AG09319 (cell line): ENCODE data around the gene ARL4D.

Experiments used
- DNase-seq: peaks from one replicate; pipeline ENCODE4 v3.0.0-alpha.2; 2010; ENCODE audit warnings: low read depth; ENCODE audit errors: extremely low read depth
- TF ChIP-seq, protein P1 (sequence below): IDR thresholded peaks from 2 replicates; pipeline ENCODE4 v1.5.1; 2011; ENCODE audit warnings: low read depth, mild to moderate bottlenecking, inconsistent platforms, low read length, moderate library complexity

The ARL4D gene, protein sequence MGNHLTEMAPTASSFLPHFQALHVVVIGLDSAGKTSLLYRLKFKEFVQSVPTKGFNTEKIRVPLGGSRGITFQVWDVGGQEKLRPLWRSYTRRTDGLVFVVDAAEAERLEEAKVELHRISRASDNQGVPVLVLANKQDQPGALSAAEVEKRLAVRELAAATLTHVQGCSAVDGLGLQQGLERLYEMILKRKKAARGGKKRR

DNA sequence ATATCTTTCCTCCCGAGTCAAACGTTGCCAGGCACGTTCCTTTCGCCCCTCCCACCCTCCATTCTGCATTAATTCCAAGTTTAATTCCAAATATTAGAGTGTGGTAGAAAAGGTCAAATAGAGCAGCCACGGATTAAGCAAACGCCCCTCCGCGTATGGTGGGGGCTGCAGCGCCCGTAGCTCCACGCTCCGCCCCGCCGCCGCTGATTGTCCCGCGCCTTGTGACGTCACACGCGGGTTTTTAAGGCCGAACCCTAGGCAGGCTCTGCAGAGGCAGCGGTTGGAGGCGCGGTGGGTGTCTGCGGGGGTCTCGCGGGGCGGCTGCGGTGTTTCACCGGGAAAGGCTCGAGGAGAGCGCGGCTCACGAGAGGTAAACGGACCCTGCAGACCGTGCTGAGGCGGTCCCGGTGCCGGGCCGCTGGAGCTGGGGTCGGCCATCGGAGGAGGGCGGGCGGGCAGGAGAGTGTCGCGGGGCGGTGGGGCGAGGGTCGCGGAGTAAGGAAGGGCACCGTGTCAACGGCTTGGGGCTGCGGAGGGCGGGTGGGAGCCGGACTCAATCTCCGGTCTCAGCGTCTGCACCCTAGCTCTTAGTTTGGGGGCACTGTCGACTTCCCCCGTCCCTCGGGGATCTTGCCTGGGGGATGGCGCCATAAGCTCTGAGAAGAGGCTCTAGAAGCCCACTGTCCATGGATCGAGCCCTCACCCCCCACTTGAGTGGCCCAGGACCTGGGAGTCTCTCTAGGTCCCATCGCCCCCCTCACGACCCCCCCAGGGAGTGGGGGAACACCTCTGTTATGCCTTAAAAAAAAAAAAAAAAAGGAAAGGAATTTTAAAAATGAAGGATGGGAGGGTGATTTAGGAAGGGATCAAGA is at the start of gene ARL4D:
Gene ARL4D (plus strand): TSS at position 270 of the 872 bp plus-strand sequence. CDS start 740 bp downstream, outside the sequence.
- no peak for DNase-seq
- TF ChIP-seq, protein P1, sequence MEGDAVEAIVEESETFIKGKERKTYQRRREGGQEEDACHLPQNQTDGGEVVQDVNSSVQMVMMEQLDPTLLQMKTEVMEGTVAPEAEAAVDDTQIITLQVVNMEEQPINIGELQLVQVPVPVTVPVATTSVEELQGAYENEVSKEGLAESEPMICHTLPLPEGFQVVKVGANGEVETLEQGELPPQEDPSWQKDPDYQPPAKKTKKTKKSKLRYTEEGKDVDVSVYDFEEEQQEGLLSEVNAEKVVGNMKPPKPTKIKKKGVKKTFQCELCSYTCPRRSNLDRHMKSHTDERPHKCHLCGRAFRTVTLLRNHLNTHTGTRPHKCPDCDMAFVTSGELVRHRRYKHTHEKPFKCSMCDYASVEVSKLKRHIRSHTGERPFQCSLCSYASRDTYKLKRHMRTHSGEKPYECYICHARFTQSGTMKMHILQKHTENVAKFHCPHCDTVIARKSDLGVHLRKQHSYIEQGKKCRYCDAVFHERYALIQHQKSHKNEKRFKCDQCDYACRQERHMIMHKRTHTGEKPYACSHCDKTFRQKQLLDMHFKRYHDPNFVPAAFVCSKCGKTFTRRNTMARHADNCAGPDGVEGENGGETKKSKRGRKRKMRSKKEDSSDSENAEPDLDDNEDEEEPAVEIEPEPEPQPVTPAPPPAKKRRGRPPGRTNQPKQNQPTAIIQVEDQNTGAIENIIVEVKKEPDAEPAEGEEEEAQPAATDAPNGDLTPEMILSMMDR = no peak

DNA sequence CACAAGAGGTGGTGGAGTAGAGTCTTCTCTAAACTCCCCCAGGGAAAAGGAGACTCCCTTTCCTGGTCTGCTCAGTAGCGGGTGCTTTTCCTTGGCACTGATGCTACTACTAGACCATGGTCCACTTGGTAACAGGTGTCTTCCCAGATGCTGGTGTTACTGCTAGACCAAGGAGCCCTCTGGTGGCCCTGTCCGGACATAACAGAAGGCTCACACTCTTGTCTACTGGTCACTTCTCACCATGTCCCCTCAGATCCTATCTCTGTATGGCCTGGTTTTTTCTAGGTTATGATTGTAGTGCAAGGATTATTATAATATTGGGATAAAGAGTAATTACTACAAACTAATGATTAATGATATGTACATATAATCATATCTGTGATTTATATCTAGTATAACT is 49.7 kb upstream of the ARL4D start:
- TF ChIP-seq, protein P1 = no peak
- DNase-seq = no peak

DNA sequence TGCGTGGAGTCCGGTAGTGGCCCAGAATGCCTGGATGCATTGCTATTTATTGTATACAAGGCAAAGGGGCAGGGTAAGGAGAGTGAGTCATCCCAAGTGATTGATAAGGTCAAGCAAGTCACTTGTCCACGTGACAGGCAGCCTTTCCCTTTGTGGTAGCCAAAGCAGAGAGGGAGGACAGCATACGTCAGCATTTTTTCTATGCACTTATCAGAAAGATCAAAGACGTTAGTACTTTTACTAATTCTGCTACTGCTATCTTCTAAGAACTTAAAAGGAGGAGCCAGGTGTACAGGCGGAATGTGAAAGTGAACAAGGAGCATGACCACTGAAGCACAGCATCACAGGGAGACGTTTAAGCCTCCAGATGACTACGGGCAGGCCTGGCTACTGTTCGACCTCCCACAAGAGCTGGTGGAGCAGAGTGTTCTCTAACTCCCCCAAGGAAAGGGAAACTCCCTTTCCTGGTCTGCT is 47.9 kb upstream of the ARL4D start:
- DNase-seq = no peak
- TF ChIP-seq, protein P1 = no peak

DNA sequence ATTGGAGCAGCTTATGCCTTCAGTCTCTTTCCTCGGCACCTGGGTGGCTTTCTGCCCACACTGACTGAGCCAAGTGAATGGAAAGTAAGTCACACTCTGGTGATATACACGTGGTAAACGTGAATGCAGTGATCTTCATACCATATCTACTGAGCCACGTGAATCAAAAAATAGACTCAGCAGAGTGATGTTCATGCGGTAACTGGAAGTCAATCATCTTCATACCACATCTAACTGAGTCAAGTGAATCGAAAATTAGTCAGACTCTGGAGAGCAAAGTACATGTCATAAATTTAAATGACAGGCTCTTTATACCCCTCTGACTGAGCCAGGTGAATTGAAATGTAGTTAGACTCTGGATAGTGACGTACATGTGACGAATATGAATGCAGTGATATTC is 47.1 kb upstream of the ARL4D start:
- TF ChIP-seq, protein P1 = no peak
- DNase-seq = no peak

DNA sequence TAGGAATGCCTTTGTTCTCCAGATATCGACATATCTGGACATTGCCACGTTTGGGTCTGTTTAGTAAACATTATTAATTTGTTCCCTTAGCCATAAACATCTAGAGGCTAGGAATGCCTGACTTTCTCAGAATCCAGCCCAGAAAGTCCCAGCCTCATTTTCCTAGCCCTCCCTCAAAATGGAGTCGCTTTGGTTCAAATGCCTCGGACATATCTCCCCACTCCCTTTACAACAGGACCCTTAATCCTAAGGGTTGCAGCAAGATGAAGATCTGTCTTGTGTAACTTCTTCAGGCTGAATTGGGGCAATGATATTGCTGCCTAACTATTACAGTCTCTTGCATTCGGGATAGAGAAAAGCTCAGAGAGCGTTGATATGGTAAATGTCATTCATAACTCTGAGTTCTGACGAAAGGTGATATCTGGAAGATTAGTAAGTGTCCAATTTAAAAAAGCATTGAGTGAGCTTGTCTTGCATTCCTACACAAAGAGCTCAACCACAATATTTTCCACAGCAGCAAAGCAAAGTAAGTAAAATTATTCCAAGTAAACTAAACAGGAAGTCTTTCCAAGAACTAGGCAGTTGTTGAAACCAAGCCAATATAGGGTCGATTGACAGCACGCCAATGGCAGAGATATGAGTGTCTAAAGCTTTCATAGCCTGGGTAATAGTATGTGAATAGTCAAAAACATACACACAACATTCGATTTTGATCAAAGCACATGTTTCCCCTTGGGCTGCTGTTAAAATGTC is 46.0 kb upstream of the ARL4D start:
- DNase-seq = no peak
- TF ChIP-seq, protein P1 = no peak

DNA sequence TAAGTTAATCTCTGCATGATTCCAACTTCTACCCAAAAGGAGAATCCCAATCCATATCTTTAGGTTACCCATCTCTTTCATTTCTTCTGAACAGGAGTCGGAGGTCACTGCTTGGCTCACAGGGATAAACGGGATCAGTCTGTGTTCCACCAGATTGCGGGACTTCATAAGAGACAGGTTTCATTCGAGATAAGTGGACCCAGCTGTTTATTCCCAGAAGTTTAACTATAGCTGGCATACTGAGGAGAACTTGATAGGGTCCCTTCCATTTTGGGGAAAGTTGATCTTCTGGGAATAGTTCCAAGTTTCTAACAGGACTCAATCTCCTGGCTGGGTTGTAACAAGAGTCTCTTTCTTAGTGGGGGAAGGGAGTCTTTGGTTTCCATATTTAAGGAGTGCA is 45.4 kb upstream of the ARL4D start:
- DNase-seq = no peak
- TF ChIP-seq, protein P1 = no peak
